Activated naive CD8-positive, alpha-beta T cell treated with anti-CD3 and anti-CD28 coated beads for 36 hours (primary cell): ENCODE measurements around the gene TESMIN. TPM values are rescaled to one million over a fixed set of nuclear protein-coding genes. Genes with fewer than 3 reads are reported as not detected.
A peak's percentile ranks its signal among the peaks of the same experiment; 100 is the strongest.

Source experiments
- DNase-seq: peaks from one replicate; pipeline ENCODE4 v3.0.0; 2021
- H3K27ac Mint-ChIP-seq: one replicate; pipeline ENCODE4 v1.8.0; 2022; ENCODE audit warnings: mild to moderate bottlenecking, moderate library complexity, mixed read lengths
- H3K27me3 Mint-ChIP-seq: one replicate; pipeline ENCODE4 v1.8.0; 2022; ENCODE audit warnings: mild to moderate bottlenecking, mixed read lengths
- H3K36me3 Mint-ChIP-seq: one replicate; pipeline ENCODE4 v1.8.0; 2021; ENCODE audit warnings: mild to moderate bottlenecking, mixed read lengths
- H3K4me1 Mint-ChIP-seq: one replicate; pipeline ENCODE4 v1.8.0; 2021; ENCODE audit warnings: mixed read lengths
- H3K4me3 Mint-ChIP-seq: one replicate; pipeline ENCODE4 v1.8.0; 2022; ENCODE audit warnings: mild to moderate bottlenecking, moderate library complexity, mixed read lengths
- H3K9me3 Mint-ChIP-seq: one replicate; pipeline ENCODE4 v1.8.0; 2022; ENCODE audit warnings: mixed read lengths
- total RNA-seq, 2 experiments: library from RNA; stranded (reverse); gene quantifications; one replicate each; pipeline ENCODE4 v1.2.3, GENCODE V29; 2021

The TESMIN gene
- total RNA-seq, 2 experiments from 2014 or later: 2.2 to 3.2 TPM

- Mint-ChIP-seq H3K4me3 (no peak overlapping the region), H3K36me3 (no peaks in the 10 kb centered on the region), H3K9me3 (no peaks in the 10 kb centered on the region), H3K27me3 (no peaks in the 10 kb centered on the region), H3K27ac (no peak overlapping the region), H3K4me1 (no peaks in the 10 kb centered on the region)
- DNase-seq: no peak
These were observed 16.4 kb upstream of the TESMIN start for GRCh38 chr11:68767672-68768071.

GRCh38 chr11:68766786-68767185, 15.5 kb upstream of the TESMIN start:
- Mint-ChIP-seq H3K4me3 (no peak overlapping the region), H3K27me3 (no peaks in the 10 kb centered on the region), H3K4me1 (no peaks in the 10 kb centered on the region), H3K9me3 (no peaks in the 10 kb centered on the region), H3K27ac (no peak overlapping the region), H3K36me3 (no peaks in the 10 kb centered on the region)
- no peak for DNase-seq

- Mint-ChIP-seq H3K9me3 (no peaks in the 10 kb centered on the region), H3K4me3 (no peak overlapping the region), H3K36me3 (no peaks in the 10 kb centered on the region), H3K27me3 (no peaks in the 10 kb centered on the region), H3K27ac (no peak overlapping the region), H3K4me1 (no peaks in the 10 kb centered on the region)
- DNase-seq: no peak
These were observed 13.4 kb upstream of the TESMIN start for GRCh38 chr11:68764746-68765145.

GRCh38 chr11:68763926-68764657, 12.8 kb upstream of the TESMIN start:
- Mint-ChIP-seq H3K4me1 (no peaks in the 10 kb centered on the region), H3K4me3 (no peak overlapping the region), H3K36me3 (no peaks in the 10 kb centered on the region), H3K27ac (no peak overlapping the region), H3K27me3 (no peaks in the 10 kb centered on the region), H3K9me3 (no peaks in the 10 kb centered on the region)
- DNase-seq: no peak

- no peaks in the 10 kb centered on the region for H3K9me3 Mint-ChIP-seq
- no peak for DNase-seq
- H3K27me3 Mint-ChIP-seq: no peaks in the 10 kb centered on the region
- H3K4me1 Mint-ChIP-seq: no peaks in the 10 kb centered on the region
- no peak overlapping the region for H3K4me3 Mint-ChIP-seq
- no peaks in the 10 kb centered on the region for H3K36me3 Mint-ChIP-seq
- H3K27ac Mint-ChIP-seq: no peak overlapping the region
These were observed 11.9 kb upstream of the TESMIN start for GRCh38 chr11:68763181-68763721.

- no peak for DNase-seq
- Mint-ChIP-seq H3K27me3 (no peaks in the 10 kb centered on the region), H3K4me1 (no peaks in the 10 kb centered on the region), H3K36me3 (no peaks in the 10 kb centered on the region), H3K9me3 (no peaks in the 10 kb centered on the region), H3K4me3 (no peak overlapping the region), H3K27ac (no peak overlapping the region)
These were observed 11.2 kb upstream of the TESMIN start for GRCh38 chr11:68762481-68762880.

GRCh38 chr11:68761801-68762200, 10.5 kb upstream of the TESMIN start:
- H3K27me3 Mint-ChIP-seq: no peaks in the 10 kb centered on the region
- H3K36me3 Mint-ChIP-seq: no peaks in the 10 kb centered on the region
- H3K4me1 Mint-ChIP-seq: no peaks in the 10 kb centered on the region
- H3K9me3 Mint-ChIP-seq: no peaks in the 10 kb centered on the region
- H3K27ac Mint-ChIP-seq: no peak overlapping the region
- no peak overlapping the region for H3K4me3 Mint-ChIP-seq
- DNase-seq: no peak

GRCh38 chr11:68759991-68760390, 8.7 kb upstream of the TESMIN start:
- Mint-ChIP-seq H3K36me3 (no peaks in the 10 kb centered on the region), H3K4me1 (no peaks in the 10 kb centered on the region), H3K4me3 (no peak overlapping the region), H3K27ac (no peak overlapping the region), H3K27me3 (no peaks in the 10 kb centered on the region), H3K9me3 (no peaks in the 10 kb centered on the region)
- DNase-seq: no peak

GRCh38 chr11:68757711-68758110, 6.4 kb upstream of the TESMIN start:
- Mint-ChIP-seq H3K4me1 (no peaks in the 10 kb centered on the region), H3K27me3 (no peaks in the 10 kb centered on the region), H3K9me3 (no peaks in the 10 kb centered on the region), H3K27ac (no peak overlapping the region), H3K4me3 (no peak overlapping the region), H3K36me3 (no peaks in the 10 kb centered on the region)
- DNase-seq: no peak

GRCh38 chr11:68756171-68756766, 4.9 kb upstream of the TESMIN start:
- Mint-ChIP-seq H3K36me3 (no peaks in the 10 kb centered on the region), H3K27ac (no peak overlapping the region), H3K9me3 (no peaks in the 10 kb centered on the region), H3K4me3 (no peak overlapping the region), H3K4me1 (peaks cover 8% of the 10 kb centered on the region), H3K27me3 (no peaks in the 10 kb centered on the region)
- DNase-seq: no peak

GRCh38 chr11:68753300-68753699, 2.0 kb upstream of the TESMIN start:
- peaks cover 8% of the 10 kb centered on the region for H3K4me1 Mint-ChIP-seq
- DNase-seq: no peak
- H3K27ac Mint-ChIP-seq: no peak overlapping the region
- no peak overlapping the region for H3K4me3 Mint-ChIP-seq
- H3K27me3 Mint-ChIP-seq: no peaks in the 10 kb centered on the region
- H3K9me3 Mint-ChIP-seq: no peaks in the 10 kb centered on the region
- H3K36me3 Mint-ChIP-seq: no peaks in the 10 kb centered on the region

GRCh38 chr11:68751004-68751325, 355 bp downstream of the TESMIN start:
- Mint-ChIP-seq H3K36me3 (no peaks in the 10 kb centered on the region), H3K4me3 (no peak overlapping the region), H3K4me1 (peaks cover 8% of the 10 kb centered on the region), H3K27me3 (no peaks in the 10 kb centered on the region), H3K9me3 (no peaks in the 10 kb centered on the region), H3K27ac (no peak overlapping the region)
- no peak for DNase-seq

GRCh38 chr11:68750195-68751003, 921 bp downstream of the TESMIN start:
- Mint-ChIP-seq H3K9me3 (no peaks in the 10 kb centered on the region), H3K4me3 (no peak overlapping the region)

GRCh38 chr11:68749229-68750123, 1.8 kb downstream of the TESMIN start:
- Mint-ChIP-seq H3K4me1 (peaks cover 8% of the 10 kb centered on the region), H3K27ac (no peak overlapping the region), H3K4me3 (peak overlapping the region; percentile 14), H3K9me3 (no peaks in the 10 kb centered on the region), H3K36me3 (no peaks in the 10 kb centered on the region), H3K27me3 (no peaks in the 10 kb centered on the region)
- no peak for DNase-seq

More at GRCh38 chr11:68750195-68751003, 921 bp downstream of the TESMIN start:
- Mint-ChIP-seq H3K27me3 (no peaks in the 10 kb centered on the region), H3K36me3 (no peaks in the 10 kb centered on the region), H3K27ac (no peak overlapping the region), H3K4me1 (peaks cover 8% of the 10 kb centered on the region)
- DNase-seq: peak; percentile 23
